Lower lobe of right lung (tissue), 2 donors: ENCODE data around the gene TNFAIP6. TPM values are rescaled to one million over a fixed set of nuclear protein-coding genes. Genes with fewer than 3 reads are reported as not detected.

Experiments
- ATAC-seq, 2 donors: fragments of 200-7000 bp; cut with Tn5 transposase; one replicate each; pipeline ENCODE4 v1.9.1; 2020 to 2022; ENCODE audit warnings: mild to moderate bottlenecking in 2 of 2, moderate library complexity in 2 of 2
- DNase-seq: peaks from one replicate; pipeline ENCODE4 v3.0.0-alpha.2; 2020
- H3K27ac ChIP-seq: fragments of 200-600 bp; one replicate; pipeline ENCODE4 v1.8.0; 2022
- H3K27me3 ChIP-seq: fragments of 200-600 bp; one replicate; pipeline ENCODE4 v1.8.0; 2022; ENCODE audit warnings: low read depth
- H3K36me3 ChIP-seq: fragments of 200-600 bp; one replicate; pipeline ENCODE4 v1.8.0; 2022; ENCODE audit warnings: mild to moderate bottlenecking
- H3K4me1 ChIP-seq: fragments of 200-600 bp; one replicate; pipeline ENCODE4 v1.8.0; 2022
- H3K4me3 ChIP-seq: fragments of 200-600 bp; one replicate; pipeline ENCODE4 v1.8.0; 2022; ENCODE audit warnings: mild to moderate bottlenecking
- H3K9me3 ChIP-seq: fragments of 200-600 bp; one replicate; pipeline ENCODE4 v1.8.0; 2022
- CTCF ChIP-seq: fragments of 200-600 bp; IDR thresholded peaks from one replicate; pipeline ENCODE4 v1.8.0; 2022; ENCODE audit warnings: antibody characterized with exemption, mild to moderate bottlenecking
- intact Hi-C: fragments of 100-400 bp; cut with DNase I; formaldehyde crosslinking; loops from one replicate; pipeline ENCODE4 v1.11.0; 2022
- total RNA-seq: library from RNA; stranded (reverse); fragmentation: NEBNext Ultra II Directional; extraction: Animal tissue kit (Norgen Biotek cat#: 25700); gene quantifications from one replicate; pipeline ENCODE4 v1.2.1, GENCODE V29; 2021
- donor health status: DM: no; HTN: yes; CAD: no; lungs with severe emphysema.

Gene TNFAIP6
- total RNA-seq, 1 donor from 2014 or later: 2.1 TPM

- Histone ChIP-seq H3K4me3 (no peak overlapping the region), H3K9me3 (no peaks in the 10 kb centered on the region), H3K27me3 (no peaks in the 10 kb centered on the region), H3K36me3 (no peaks in the 10 kb centered on the region), H3K4me1 (no peaks in the 10 kb centered on the region), H3K27ac (no peak overlapping the region)
- TF ChIP-seq CTCF: no peak
- DNase-seq (no peak), ATAC-seq (no peak)
- intact Hi-C loops: no loop called here
These were observed 4.4 kb downstream of the TNFAIP6 start for GRCh38 chr2:151361674-151362370.

GRCh38 chr2:151363709-151364108, 6.3 kb downstream of the TNFAIP6 start:
- Histone ChIP-seq H3K4me3 (no peak overlapping the region), H3K27me3 (no peaks in the 10 kb centered on the region), H3K36me3 (no peaks in the 10 kb centered on the region), H3K27ac (no peak overlapping the region), H3K4me1 (no peaks in the 10 kb centered on the region), H3K9me3 (no peaks in the 10 kb centered on the region)
- intact Hi-C loops: no loop called here
- ATAC-seq: peak; percentile 59 to 84
- peak; percentile 61 for DNase-seq
- no peak for TF ChIP-seq CTCF

GRCh38 chr2:151367571-151367970, 10.2 kb downstream of the TNFAIP6 start:
- Histone ChIP-seq H3K27ac (no peak overlapping the region), H3K36me3 (no peaks in the 10 kb centered on the region), H3K4me1 (no peaks in the 10 kb centered on the region), H3K27me3 (no peaks in the 10 kb centered on the region), H3K4me3 (no peak overlapping the region), H3K9me3 (no peaks in the 10 kb centered on the region)
- no peak for ATAC-seq
- DNase-seq: no peak
- TF ChIP-seq CTCF: no peak
- intact Hi-C loops: no loop called here

- DNase-seq (no peak), ATAC-seq (no peak)
- no peak overlapping the region for H3K4me3 ChIP-seq
- no peak for TF ChIP-seq CTCF
- no peak overlapping the region for H3K27ac ChIP-seq
- H3K9me3 ChIP-seq: no peaks in the 10 kb centered on the region
- H3K27me3 ChIP-seq: no peaks in the 10 kb centered on the region
- H3K36me3 ChIP-seq: no peaks in the 10 kb centered on the region
- no peaks in the 10 kb centered on the region for H3K4me1 ChIP-seq
- intact Hi-C loops: no loop called here
These were observed 17.0 kb downstream of the TNFAIP6 start for GRCh38 chr2:151374436-151374835.

GRCh38 chr2:151379169-151379568, 21.8 kb downstream of the TNFAIP6 start:
- Histone ChIP-seq H3K27me3 (no peaks in the 10 kb centered on the region), H3K4me3 (no peak overlapping the region), H3K9me3 (no peaks in the 10 kb centered on the region), H3K36me3 (no peaks in the 10 kb centered on the region), H3K4me1 (no peaks in the 10 kb centered on the region), H3K27ac (no peak overlapping the region)
- intact Hi-C loops: no loop called here
- no peak for TF ChIP-seq CTCF
- no peak for DNase-seq
- ATAC-seq: no peak
